Endothelial cell of hepatic sinusoid (primary cell): Measurements from ENCODE around the gene BRINP1.

ENCODE experiments used
- in situ Hi-C: cut with HindIII; loops from 2 replicates; pipeline ENCODE4 v1.10.0; 2017; ENCODE audit warnings: low sequenced_read_pairs

The BRINP1 gene

GRCh38 chr9:119368681-119369581 lies at the start of gene BRINP1:
Gene BRINP1 (minus strand): TSS chr9:119369435. CDS start chr9:119313355, 56,080 bp downstream.
- in situ Hi-C loops, result no loop called here

GRCh38 chr9:119418721-119419120 lies 49.5 kb upstream of the BRINP1 start:
- in situ Hi-C loops, result no loop called here

GRCh38 chr9:119416793-119417192 lies 47.6 kb upstream of the BRINP1 start:
- in situ Hi-C loops, result no loop called here

- in situ Hi-C loops, result no loop called here
These were observed 43.2 kb upstream of the BRINP1 start for GRCh38 chr9:119412399-119412798.

GRCh38 chr9:119409552-119409951 lies 40.3 kb upstream of the BRINP1 start:
- in situ Hi-C loops, result no loop called here

GRCh38 chr9:119400606-119401005 lies 31.4 kb upstream of the BRINP1 start:
- in situ Hi-C loops, result no loop called here

GRCh38 chr9:119398350-119398749 lies 29.1 kb upstream of the BRINP1 start:
- in situ Hi-C loops, result no loop called here

GRCh38 chr9:119391878-119392277 lies 22.6 kb upstream of the BRINP1 start:
- in situ Hi-C loops, result no loop called here

GRCh38 chr9:119375892-119376291 lies 6.7 kb upstream of the BRINP1 start:
- in situ Hi-C loops, result no loop called here

GRCh38 chr9:119372951-119373350 lies 3.7 kb upstream of the BRINP1 start:
- in situ Hi-C loops, result no loop called here

GRCh38 chr9:119370816-119371215 lies 1.6 kb upstream of the BRINP1 start:
- in situ Hi-C loops, result no loop called here

GRCh38 chr9:119369680-119370366 lies 588 bp upstream of the BRINP1 start:
- in situ Hi-C loops, result no loop called here

- in situ Hi-C loops, result no loop called here
These were observed 1.1 kb downstream of the BRINP1 start for GRCh38 chr9:119368179-119368578.

- in situ Hi-C loops, result no loop called here
These were observed 1.6 kb downstream of the BRINP1 start for GRCh38 chr9:119367683-119368075.

GRCh38 chr9:119366909-119367682 lies 2.1 kb downstream of the BRINP1 start:
- in situ Hi-C loops, result no loop called here

GRCh38 chr9:119365291-119366027 lies 3.8 kb downstream of the BRINP1 start:
- in situ Hi-C loops, result no loop called here

- in situ Hi-C loops, result no loop called here
These were observed 9.0 kb downstream of the BRINP1 start for GRCh38 chr9:119360237-119360636.

GRCh38 chr9:119357336-119358096 lies 11.7 kb downstream of the BRINP1 start:
- in situ Hi-C loops, result no loop called here

GRCh38 chr9:119349351-119349825 lies 19.8 kb downstream of the BRINP1 start:
- in situ Hi-C loops, result no loop called here
